ENCODE results near the gene NES.

Gene NES

GRCh38 chr1:156676820-156677615 is at the start of gene NES:
Gene NES, minus strand, starts transcription at chr1:156677407. Its CDS starts 143 bp downstream, at chr1:156677264.
- in situ Hi-C loops (cut with MboI; ENCODE audit: low sequenced_read_pairs), result no loop called here

GRCh38 chr1:156726549-156727226 is 49.5 kb upstream of the NES start:
- in situ Hi-C loops (cut with MboI; ENCODE audit: low sequenced_read_pairs), result no loop called here

- in situ Hi-C loops (cut with MboI; ENCODE audit: low sequenced_read_pairs), result no loop called here
These were observed 48.6 kb upstream of the NES start for GRCh38 chr1:156725683-156726280.

GRCh38 chr1:156721535-156721934 is 44.3 kb upstream of the NES start:
- in situ Hi-C loops (cut with MboI; ENCODE audit: low sequenced_read_pairs), result no loop called here

GRCh38 chr1:156721131-156721530 is 43.9 kb upstream of the NES start:
- in situ Hi-C loops (cut with MboI; ENCODE audit: low sequenced_read_pairs), result no loop called here

- in situ Hi-C loops (cut with MboI; ENCODE audit: low sequenced_read_pairs), result no loop called here
These were observed 40.1 kb upstream of the NES start for GRCh38 chr1:156717351-156717750.

- in situ Hi-C loops (cut with MboI; ENCODE audit: low sequenced_read_pairs), result no loop called here
These were observed 37.6 kb upstream of the NES start for GRCh38 chr1:156714830-156715229.

- in situ Hi-C loops (cut with MboI; ENCODE audit: low sequenced_read_pairs), result no loop called here
These were observed 35.4 kb upstream of the NES start for GRCh38 chr1:156712626-156713025.

GRCh38 chr1:156711011-156711817 is 34.0 kb upstream of the NES start:
- in situ Hi-C loops (cut with MboI; ENCODE audit: low sequenced_read_pairs), result no loop called here

GRCh38 chr1:156709757-156710489 is 32.7 kb upstream of the NES start:
- in situ Hi-C loops (cut with MboI; ENCODE audit: low sequenced_read_pairs), result no loop called here

- in situ Hi-C loops (cut with MboI; ENCODE audit: low sequenced_read_pairs), result no loop called here
These were observed 31.8 kb upstream of the NES start for GRCh38 chr1:156709031-156709430.

GRCh38 chr1:156708218-156708661 is 31.0 kb upstream of the NES start:
- in situ Hi-C loops (cut with MboI; ENCODE audit: low sequenced_read_pairs), result no loop called here

- in situ Hi-C loops (cut with MboI; ENCODE audit: low sequenced_read_pairs), result no loop called here
These were observed 30.4 kb upstream of the NES start for GRCh38 chr1:156707417-156708217.

GRCh38 chr1:156706657-156707416 is 29.6 kb upstream of the NES start:
- in situ Hi-C loops (cut with MboI; ENCODE audit: low sequenced_read_pairs), result no loop called here

- in situ Hi-C loops (cut with MboI; ENCODE audit: low sequenced_read_pairs), result no loop called here
These were observed 28.9 kb upstream of the NES start for GRCh38 chr1:156705918-156706656.

GRCh38 chr1:156705321-156705917 is 28.2 kb upstream of the NES start, which contains the start of gene CRABP2:
Gene CRABP2, minus strand, starts transcription at chr1:156705583. Its CDS starts 137 bp downstream, at chr1:156705446.
- in situ Hi-C loops (cut with MboI; ENCODE audit: low sequenced_read_pairs), result no loop called here

GRCh38 chr1:156704930-156705320 is 27.7 kb upstream of the NES start:
- in situ Hi-C loops (cut with MboI; ENCODE audit: low sequenced_read_pairs), result no loop called here

Data from HL-60/S4 treated with phorbol 12-myristate 13-acetate at 8.2 ng/mL for 4 days and 3 days (cell line).